Upper lobe of left lung (tissue), 6 donors: Measurements from ENCODE around the gene ERC1. TPM values are rescaled to one million over a fixed set of nuclear protein-coding genes. Genes with fewer than 3 reads are reported as not detected.
A peak's percentile ranks its signal among the peaks of the same experiment; 100 is the strongest.

Source experiments
- ATAC-seq, 2 donors: fragments of 200-7000 bp; cut with Tn5 transposase; one replicate each; pipeline ENCODE4 v1.9.1; 2022; ENCODE audit warnings: mild to moderate bottlenecking in 2 of 2, moderate library complexity in 2 of 2; ENCODE audit not compliant: low FRiP score in 2 of 2
- DNase-seq, 2 donors: peaks; one replicate each; pipeline ENCODE4 v3.0.0-alpha.2; 2019 to 2020
- H3K27ac ChIP-seq, 4 donors: fragments of 200-600 bp; sonication (generic); one replicate each; pipeline ENCODE4 v1.5.1; 2016 to 2019
- H3K27me3 ChIP-seq, 4 donors: fragments of 200-600 bp; sonication (generic); one replicate each; pipeline ENCODE4 v1.5.1; 2017 to 2019
- H3K36me3 ChIP-seq, 4 donors: fragments of 200-600 bp; sonication (generic); one replicate each; pipeline ENCODE4 v1.5.1; 2016 to 2019
- H3K4me1 ChIP-seq, 4 donors: fragments of 200-600 bp; sonication (generic); one replicate each; pipeline ENCODE4 v1.5.1; 2018 to 2019
- H3K4me3 ChIP-seq, 4 donors: fragments of 200-600 bp; sonication (generic); one replicate each; pipeline ENCODE4 v1.5.1; 2017 to 2019; ENCODE audit warnings: mild to moderate bottlenecking in 2 of 4, moderate library complexity in 1 of 4
- H3K9me3 ChIP-seq, 4 donors: fragments of 200-600 bp; sonication (generic); one replicate each; pipeline ENCODE4 v1.5.1; 2018 to 2019
- CTCF ChIP-seq, 6 experiments: fragments of 450-650 bp in 4 of 6; fragments of 200-600 bp in 2 of 6; sonication (generic) in 2 of 6; IDR thresholded peaks; one replicate each; pipeline ENCODE4 v1.5.1; 2016 to 2019; ENCODE audit warnings: antibody characterized with exemption in 6 of 6
- EP300 ChIP-seq, 4 donors: sonication (generic); formaldehyde crosslinking; IDR thresholded peaks; one replicate each; pipeline ENCODE4 v1.5.1; 2017; ENCODE audit warnings: antibody characterized with exemption in 4 of 4, control low read depth in 2 of 4
- POLR2A ChIP-seq, 4 donors: fragments of 450-650 bp; IDR thresholded peaks; one replicate each; pipeline ENCODE4 v1.5.1; 2016 to 2017; ENCODE audit warnings: antibody characterized with exemption in 4 of 4, mild to moderate bottlenecking in 2 of 4
- POLR2AphosphoS5 ChIP-seq, 2 donors: sonication (generic); formaldehyde crosslinking; IDR thresholded peaks; one replicate each; pipeline ENCODE4 v1.5.1; 2017; ENCODE audit warnings: antibody characterized with exemption in 2 of 2
- WGBS, 2 donors: methylation state at CpG; one replicate each; pipeline ENCODE4 v1.1.5; 2017 to 2018; 5-methylcytosine and 5-hydroxymethylcytosine counted together
- total RNA-seq, 6 donors: library from RNA; depleted of rRNA in 4 of 6; stranded (reverse); fragments of >200 nt in 4 of 6; gene quantifications; one replicate each; pipeline versions ENCODE4 v1.1.0 to v1.2.1, GENCODE V29; 2016 to 2021
- donor health status: DM: no; HTN: no; CAD: no; lungs with moderate emphysema.
- donor health status: DM: no; HTN: yes; CAD: no; lungs with severe emphysema.

ERC1 gene
- total RNA-seq, 6 donors from 2014 or later: 37.7 to 158 (median 60.1) TPM

DNA sequence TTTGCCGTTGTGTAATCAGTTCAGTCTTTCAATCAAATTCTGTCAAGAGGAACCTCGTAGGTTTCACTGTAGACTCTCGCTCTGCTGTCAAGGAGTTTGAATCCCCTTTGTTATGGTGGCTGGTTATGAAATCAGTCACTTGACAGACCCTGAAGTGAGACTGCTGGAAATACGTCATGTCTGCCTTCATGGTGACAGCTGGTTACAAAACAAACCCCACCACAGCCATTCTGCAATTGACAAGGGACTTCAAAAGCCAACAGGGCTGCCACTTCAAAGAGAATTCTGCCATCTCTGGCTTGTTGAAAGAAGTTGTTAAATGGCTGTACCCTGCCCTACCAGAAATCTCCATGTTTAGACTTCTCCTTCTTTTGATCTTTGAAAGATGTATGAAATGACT is 286.9 kb downstream of the ERC1 start:
- ATAC-seq: no peak

GRCh38 chr12:1279050-1279449 is 288.0 kb downstream of the ERC1 start:
- WGBS, 2 donors: 37 to 52% methylated on average over 3 of the region's 3 CpGs
- no peak for DNase-seq
- no peak for ATAC-seq
- Histone ChIP-seq H3K27ac (no peak overlapping the region), H3K4me3 (no peak overlapping the region), H3K27me3 (no peaks in the 10 kb centered on the region), H3K36me3 (no peaks in the 10 kb centered on the region), H3K4me1 (peaks cover 0 to 2% (median 0%) of the 10 kb centered on the region in 4 donors), H3K9me3 (no peaks in the 10 kb centered on the region)
- TF ChIP-seq POLR2A (IDR thresholded peaks at IDR 0.05) (no peak), POLR2AphosphoS5 (IDR thresholded peaks at IDR 0.05) (no peak), CTCF (IDR thresholded peaks at IDR 0.05) (peak in 1 of 6 experiments; percentile 15), EP300 (IDR thresholded peaks at IDR 0.05) (no peak)

More for the DNA sequence above, 286.9 kb downstream of the ERC1 start:
- WGBS, 2 donors: 57 to 59% methylated on average over 4 of the region's 4 CpGs
- peak in 1 of 2 donors; percentile 22 for DNase-seq
- no peaks in the 10 kb centered on the region for H3K9me3 ChIP-seq
- H3K27ac ChIP-seq: no peak overlapping the region
- H3K27me3 ChIP-seq: no peaks in the 10 kb centered on the region
- no peak overlapping the region for H3K4me3 ChIP-seq
- TF ChIP-seq CTCF (IDR thresholded peaks at IDR 0.05) (no peak), POLR2AphosphoS5 (IDR thresholded peaks at IDR 0.05) (no peak)
- peaks cover 0 to 2% (median 0%) of the 10 kb centered on the region in 4 donors for H3K4me1 ChIP-seq
- no peaks in the 10 kb centered on the region for H3K36me3 ChIP-seq

GRCh38 chr12:1280059-1280458 is 289.0 kb downstream of the ERC1 start:
- Histone ChIP-seq H3K9me3 (no peaks in the 10 kb centered on the region), H3K27ac (no peak overlapping the region), H3K4me3 (no peak overlapping the region), H3K27me3 (no peaks in the 10 kb centered on the region), H3K36me3 (no peaks in the 10 kb centered on the region), H3K4me1 (peaks cover 0 to 2% (median 0%) of the 10 kb centered on the region in 4 donors)
- no peak for TF ChIP-seq POLR2AphosphoS5 (IDR thresholded peaks at IDR 0.05)
- TF ChIP-seq CTCF (IDR thresholded peaks at IDR 0.05): no peak
- TF ChIP-seq POLR2A (IDR thresholded peaks at IDR 0.05): no peak
- TF ChIP-seq EP300 (IDR thresholded peaks at IDR 0.05): no peak
- no peak for ATAC-seq
- WGBS, 2 donors: 95 to 98% methylated on average over 5 of the region's 5 CpGs
- no peak for DNase-seq

DNA sequence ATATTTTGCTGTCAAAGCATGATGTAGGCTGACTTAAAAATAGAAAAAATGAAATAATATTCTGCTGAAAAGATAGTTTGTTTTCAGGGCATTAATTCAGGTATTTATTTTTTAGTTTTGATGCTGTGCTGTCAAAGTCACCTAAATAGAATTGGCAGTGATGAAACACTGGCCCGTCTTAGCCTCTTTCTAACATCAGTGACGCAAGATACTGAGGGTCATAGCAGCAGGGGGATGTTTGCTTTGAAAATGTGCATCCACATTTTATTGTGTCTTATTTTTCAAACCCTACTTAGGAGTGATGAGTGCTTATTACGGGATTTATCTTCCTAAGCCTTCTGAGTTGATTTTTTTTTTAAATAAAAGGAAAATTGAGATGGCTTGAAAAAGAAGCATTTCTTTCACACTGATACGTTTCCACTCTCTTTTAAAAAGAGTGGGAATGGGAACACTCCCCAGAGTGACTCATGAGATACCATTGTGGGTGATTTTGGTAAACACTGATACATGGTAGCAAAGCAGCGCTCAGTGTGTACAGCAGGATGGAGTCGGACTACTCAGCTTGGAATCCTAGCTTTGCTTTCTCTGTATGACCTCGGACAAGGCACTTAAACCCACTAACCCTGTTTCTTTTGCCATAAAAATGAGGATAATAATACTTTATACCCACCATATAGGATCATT is 290.8 kb downstream of the ERC1 start:
- no peaks in the 10 kb centered on the region for H3K9me3 ChIP-seq
- no peak overlapping the region for H3K4me3 ChIP-seq
- H3K4me1 ChIP-seq: peaks cover 0 to 2% (median 0%) of the 10 kb centered on the region in 4 donors
- H3K27me3 ChIP-seq: no peaks in the 10 kb centered on the region
- peak overlapping the region in 1 of 4 donors; percentile 3 for H3K27ac ChIP-seq
- H3K36me3 ChIP-seq: no peaks in the 10 kb centered on the region
- 73 to 86% methylated on average over 7 of the region's 7 CpGs for WGBS, 2 donors
- ATAC-seq (peak in 1 of 2 donors; percentile 73), DNase-seq (no peak)
- TF ChIP-seq CTCF (IDR thresholded peaks at IDR 0.05): no peak
- TF ChIP-seq POLR2AphosphoS5 (IDR thresholded peaks at IDR 0.05): no peak
- TF ChIP-seq EP300 (IDR thresholded peaks at IDR 0.05): no peak
- TF ChIP-seq POLR2A (IDR thresholded peaks at IDR 0.05): no peak
